Measurements from ENCODE around the gene MED12.
A peak's percentile ranks its signal among the peaks of the same experiment; 100 is the strongest.

Gene MED12

GRCh38 chrX:71184803-71185495 is 66.6 kb downstream of the MED12 start:
- ChIA-PET POLR2A (interaction anchor here (0.6 kb wide), 1 partner anchor 136 kb away, joined by 6 read pairs; no protein-coding TSS in a partner anchor), CTCF (interaction anchor here (0.6 kb wide), 1 partner anchor 153 kb away, joined by 3 read pairs; no protein-coding TSS in a partner anchor)
- no peak for TF ChIP-seq ZNF26 (tag by site-specific recombination; IDR thresholded peaks at IDR 0.05)
- 0 out of 2 replicates have a peak, but pooled peaks have one; percentile 27 for TF ChIP-seq ZNF121 (tag by site-specific recombination; IDR thresholded peaks at IDR 0.05)
- no peak for TF ChIP-seq ZNF707 (tag by site-specific recombination; IDR thresholded peaks at IDR 0.05)
- Histone ChIP-seq H3K9me3 (ENCODE audit: control insufficient read depth, insufficient read depth, low read depth, low read length) (no peaks in the 10 kb centered on the region; the same call in 1 of the 2 replicates), H3K4me1 (ENCODE audit: control insufficient read depth, insufficient read depth, low read length) (peaks cover 3% of the 10 kb centered on the region; the same call in 1 of the 2 replicates), H3K36me3 (ENCODE audit: control insufficient read depth in 2 of 2, insufficient read depth in 1 of 2, low read length in 2 of 2) (no peaks in the 10 kb centered on the region), H3K27ac (ENCODE audit: extremely low read depth, low read depth, low read length) (no peak overlapping the region), H3K4me3 (ENCODE audit: low read depth, low read length) (no peak overlapping the region)

- Histone ChIP-seq H3K4me1 (ENCODE audit: control insufficient read depth, insufficient read depth, low read length) (no peaks in the 10 kb centered on the region), H3K36me3 (ENCODE audit: control insufficient read depth in 2 of 2, insufficient read depth in 1 of 2, low read length in 2 of 2) (no peaks in the 10 kb centered on the region), H3K27ac (ENCODE audit: extremely low read depth, low read depth, low read length) (no peak overlapping the region), H3K4me3 (ENCODE audit: low read depth, low read length) (no peak overlapping the region), H3K9me3 (ENCODE audit: control insufficient read depth, insufficient read depth, low read depth, low read length) (no peaks in the 10 kb centered on the region; the same call in 1 of the 2 replicates)
- ChIA-PET POLR2A (interaction anchor here (0.6 kb wide), 1 partner anchor 11 kb away, joined by 3 read pairs; no protein-coding TSS in a partner anchor), CTCF (no interaction called here)
- no peak for TF ChIP-seq ZNF837 (tag by site-specific recombination; IDR thresholded peaks at IDR 0.05)
- no peak for TF ChIP-seq ZNF214 (tag by site-specific recombination; IDR thresholded peaks at IDR 0.05; ENCODE audit: borderline replicate concordance)
- no peak for TF ChIP-seq ZBTB8A (tag by site-specific recombination; IDR thresholded peaks at IDR 0.05)
- no peak for TF ChIP-seq AEBP2 (tag by site-specific recombination; IDR thresholded peaks at IDR 0.05; ENCODE audit: borderline replicate concordance)
- TF ChIP-seq ELK4 (IDR thresholded peaks at IDR 0.05; ENCODE audit: borderline replicate concordance, low read depth, low read length) = no peak
These were observed 72.9 kb downstream of the MED12 start for GRCh38 chrX:71191248-71191647.
